Left kidney (tissue), 2 donors: ENCODE measurements around the gene GPATCH8. TPM values are rescaled to one million over a fixed set of nuclear protein-coding genes. Genes with fewer than 3 reads are reported as not detected.

Source experiments
- DNase-seq: peaks from one replicate; pipeline ENCODE4 v3.0.0-alpha.2; 2013
- polyA plus RNA-seq: library from polyadenylated mRNA; unstranded; fragments of 120-200 nt; gene quantifications from one replicate; pipeline ENCODE4 v1.2.1, GENCODE V29; 2013; ENCODE audit not compliant: insufficient read length

The GPATCH8 gene
- polyA plus RNA-seq, 1 donor, result 65.1 TPM

DNA sequence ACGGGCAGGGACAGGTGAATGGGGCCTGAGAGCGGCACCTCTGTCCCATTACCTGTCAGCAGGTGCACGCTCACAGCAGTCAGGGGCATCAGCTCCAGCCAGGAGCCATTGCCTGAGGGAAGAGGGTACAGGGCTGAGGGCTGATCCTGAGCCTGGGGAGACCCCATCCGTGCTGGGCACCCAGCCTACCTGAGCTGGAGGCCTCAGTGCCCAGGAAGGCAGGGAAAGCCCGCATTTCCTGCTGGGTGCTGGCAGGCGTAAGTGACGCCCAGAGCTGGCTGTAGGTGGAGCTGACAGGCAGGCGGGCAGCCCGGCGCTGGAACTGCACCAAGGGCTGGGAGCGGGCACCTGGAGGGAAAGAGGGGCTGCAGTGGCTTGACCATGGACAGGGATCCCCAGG is 147.0 kb downstream of the GPATCH8 start:
- no peak for DNase-seq

DNA sequence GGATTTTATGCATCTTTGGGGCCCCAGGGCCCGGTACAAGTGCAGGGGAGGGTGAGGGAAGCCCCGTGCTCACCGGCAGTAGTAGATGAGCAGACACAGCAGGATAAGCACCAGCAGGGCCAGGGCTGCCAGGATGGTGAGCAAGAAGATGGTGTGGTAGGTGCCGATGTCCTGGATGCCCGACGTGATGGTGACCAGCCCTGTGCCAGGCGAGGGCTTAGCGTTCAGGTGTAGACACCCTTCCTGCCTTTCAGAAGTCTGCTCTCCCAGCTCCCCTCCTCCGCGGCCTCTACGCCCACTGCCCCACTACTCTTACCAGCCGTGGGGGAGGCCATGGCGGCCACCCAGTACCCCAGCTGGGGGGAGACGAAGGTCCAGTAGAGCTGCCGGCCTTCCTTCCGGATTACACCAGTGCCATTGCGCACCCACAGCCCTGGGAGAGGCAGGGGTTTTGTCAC is 147.5 kb downstream of the GPATCH8 start:
- DNase-seq, result no peak

DNA sequence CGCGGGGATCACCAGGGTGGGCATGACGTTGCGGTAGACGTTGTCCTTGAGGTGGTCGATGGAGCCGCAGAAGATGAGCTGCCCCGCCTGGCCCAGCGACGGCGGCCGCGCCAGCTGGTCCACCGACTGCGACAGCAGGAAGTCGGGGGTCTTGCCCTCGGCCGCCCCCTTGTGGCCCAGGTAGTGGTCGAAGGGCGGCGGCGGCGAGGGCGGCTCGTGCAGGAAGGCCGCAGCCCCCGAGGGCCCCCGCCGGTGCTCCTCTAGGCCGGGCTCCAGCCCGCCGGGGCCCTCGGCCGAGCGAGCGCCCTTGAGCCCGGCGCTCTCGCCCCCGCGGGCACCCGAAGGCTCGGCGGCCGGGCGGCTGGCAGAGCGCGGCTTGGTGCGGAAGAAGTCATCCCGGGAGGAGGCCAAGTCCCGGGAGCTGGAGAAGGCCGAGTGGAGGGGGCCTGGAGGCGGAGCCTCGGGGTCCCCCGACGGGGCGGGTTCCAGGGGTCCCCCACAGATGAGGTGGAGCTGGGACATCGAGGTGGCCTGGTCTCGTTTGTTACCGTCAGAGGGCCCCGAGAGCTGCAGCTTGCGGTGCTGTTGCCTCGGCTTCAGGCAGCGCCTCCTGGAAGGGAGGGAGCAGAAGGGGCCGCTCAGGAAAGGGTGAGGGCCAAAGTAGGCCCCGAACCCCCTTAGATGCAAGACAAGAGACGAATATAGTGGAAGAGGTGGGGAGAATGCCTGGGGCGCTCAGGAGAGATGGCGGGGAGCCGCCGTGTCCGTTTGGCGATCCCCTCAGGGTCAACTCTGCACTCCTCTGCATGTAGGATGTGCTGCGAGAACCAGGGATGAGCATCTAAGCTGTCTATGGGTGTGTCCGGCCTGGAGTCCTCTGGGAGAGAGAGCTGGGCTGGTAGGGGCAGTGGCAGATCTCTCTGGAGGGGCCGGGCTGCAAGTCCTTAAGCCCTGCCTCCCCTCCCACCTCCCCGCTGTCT is 148.3 kb downstream of the GPATCH8 start:
- no peak for DNase-seq

DNA sequence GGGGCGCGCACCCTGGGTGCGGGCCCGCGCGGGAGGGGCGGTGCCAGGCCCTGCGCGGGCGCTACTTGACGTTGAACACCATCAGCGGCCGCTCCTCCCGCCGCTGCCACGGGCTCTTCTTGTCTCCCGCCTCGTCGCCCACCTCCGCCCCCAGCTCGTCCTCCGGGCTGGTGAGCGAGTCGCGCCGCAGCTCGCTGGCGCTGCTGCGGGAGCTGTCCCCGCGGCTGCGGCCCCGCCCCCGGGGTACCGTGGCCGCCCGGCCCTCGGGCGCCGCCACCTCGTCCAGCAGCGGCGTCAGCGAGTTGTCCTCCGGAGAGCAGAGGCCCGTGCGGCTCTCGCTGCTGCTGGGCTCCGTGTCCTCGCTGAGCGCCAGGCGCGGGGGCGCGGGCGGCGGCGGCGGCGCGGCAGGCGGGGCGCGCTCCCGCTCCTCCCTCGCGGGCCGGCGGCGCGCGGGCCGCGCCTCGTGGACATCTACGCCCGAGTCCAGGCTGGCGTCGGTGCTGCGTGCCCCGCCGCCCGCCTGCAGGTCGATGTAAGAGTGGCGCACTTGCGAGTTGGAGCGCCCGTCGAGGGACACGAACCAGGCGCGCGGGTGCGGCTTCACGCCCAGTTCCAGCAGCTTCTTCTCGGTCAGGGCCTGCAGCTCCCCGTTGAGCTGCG is 149.4 kb downstream of the GPATCH8 start:
- DNase-seq, result no peak

DNA sequence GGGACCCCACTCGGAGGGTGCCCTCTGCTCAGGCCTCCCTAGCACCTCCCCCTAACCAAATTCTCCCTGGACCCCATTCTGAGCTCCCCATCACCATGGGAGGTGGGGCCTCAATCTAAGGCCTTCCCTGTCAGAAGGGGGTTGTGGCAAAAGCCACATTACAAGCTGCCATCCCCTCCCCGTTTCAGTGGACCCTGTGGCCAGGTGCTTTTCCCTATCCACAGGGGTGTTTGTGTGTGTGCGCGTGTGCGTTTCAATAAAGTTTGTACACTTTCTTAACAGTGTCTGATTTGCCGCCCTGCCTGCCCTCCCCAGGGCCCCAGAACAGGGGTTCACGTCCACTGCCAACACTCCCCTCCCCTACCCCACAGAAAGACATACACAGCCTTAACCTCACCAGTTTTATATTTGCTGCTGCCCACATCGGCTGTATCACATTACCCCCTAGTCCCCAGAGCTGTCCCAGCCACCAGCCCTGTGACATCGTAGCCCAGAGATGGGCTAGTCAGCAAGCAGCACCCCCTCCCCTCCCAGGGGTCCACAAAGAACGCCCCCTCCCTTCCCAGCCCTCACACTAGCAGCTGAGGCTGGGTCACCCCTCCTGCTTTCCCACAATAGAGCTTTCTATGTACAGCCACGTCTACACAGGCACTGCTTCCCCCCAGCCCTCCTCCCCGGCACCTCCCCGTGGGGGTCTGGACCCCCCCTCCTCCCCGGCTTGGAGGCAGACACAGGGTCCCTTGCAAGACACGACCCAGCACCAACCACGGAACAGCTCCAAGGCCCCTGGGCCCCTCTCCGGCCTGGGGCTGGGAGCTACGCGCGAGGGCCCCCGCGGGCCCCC is 150.2 kb downstream of the GPATCH8 start:
- no peak for DNase-seq

DNA sequence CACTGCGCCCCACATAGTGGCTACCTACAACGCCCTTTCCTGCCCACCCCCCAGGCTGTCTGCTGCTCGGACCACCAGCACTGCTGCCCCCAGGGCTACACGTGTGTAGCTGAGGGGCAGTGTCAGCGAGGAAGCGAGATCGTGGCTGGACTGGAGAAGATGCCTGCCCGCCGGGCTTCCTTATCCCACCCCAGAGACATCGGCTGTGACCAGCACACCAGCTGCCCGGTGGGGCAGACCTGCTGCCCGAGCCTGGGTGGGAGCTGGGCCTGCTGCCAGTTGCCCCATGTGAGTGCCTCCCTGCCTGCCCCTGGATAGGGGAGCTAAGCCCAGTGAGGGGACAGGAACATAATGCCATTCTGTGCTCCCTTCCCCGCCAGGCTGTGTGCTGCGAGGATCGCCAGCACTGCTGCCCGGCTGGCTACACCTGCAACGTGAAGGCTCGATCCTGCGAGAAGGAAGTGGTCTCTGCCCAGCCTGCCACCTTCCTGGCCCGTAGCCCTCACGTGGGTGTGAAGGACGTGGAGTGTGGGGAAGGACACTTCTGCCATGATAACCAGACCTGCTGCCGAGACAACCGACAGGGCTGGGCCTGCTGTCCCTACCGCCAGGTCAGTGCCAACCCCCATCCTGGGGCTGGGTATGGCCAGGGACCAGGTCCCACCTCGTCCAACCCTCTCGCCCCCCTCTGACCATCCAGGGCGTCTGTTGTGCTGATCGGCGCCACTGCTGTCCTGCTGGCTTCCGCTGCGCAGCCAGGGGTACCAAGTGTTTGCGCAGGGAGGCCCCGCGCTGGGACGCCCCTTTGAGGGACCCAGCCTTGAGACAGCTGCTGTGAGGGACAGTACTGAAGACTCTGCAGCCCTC is 151.0 kb downstream of the GPATCH8 start:
- no peak for DNase-seq

DNA sequence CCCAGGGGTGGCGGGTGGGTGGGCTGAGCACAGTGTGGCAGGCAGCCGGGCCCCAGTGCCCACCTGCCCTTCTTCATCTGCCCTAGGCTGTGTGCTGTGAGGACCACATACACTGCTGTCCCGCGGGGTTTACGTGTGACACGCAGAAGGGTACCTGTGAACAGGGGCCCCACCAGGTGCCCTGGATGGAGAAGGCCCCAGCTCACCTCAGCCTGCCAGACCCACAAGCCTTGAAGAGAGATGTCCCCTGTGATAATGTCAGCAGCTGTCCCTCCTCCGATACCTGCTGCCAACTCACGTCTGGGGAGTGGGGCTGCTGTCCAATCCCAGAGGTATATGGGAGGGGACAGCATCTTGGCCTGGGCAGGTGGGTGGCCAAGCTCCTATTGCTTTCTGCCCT is 151.7 kb downstream of the GPATCH8 start:
- DNase-seq, result no peak

DNA sequence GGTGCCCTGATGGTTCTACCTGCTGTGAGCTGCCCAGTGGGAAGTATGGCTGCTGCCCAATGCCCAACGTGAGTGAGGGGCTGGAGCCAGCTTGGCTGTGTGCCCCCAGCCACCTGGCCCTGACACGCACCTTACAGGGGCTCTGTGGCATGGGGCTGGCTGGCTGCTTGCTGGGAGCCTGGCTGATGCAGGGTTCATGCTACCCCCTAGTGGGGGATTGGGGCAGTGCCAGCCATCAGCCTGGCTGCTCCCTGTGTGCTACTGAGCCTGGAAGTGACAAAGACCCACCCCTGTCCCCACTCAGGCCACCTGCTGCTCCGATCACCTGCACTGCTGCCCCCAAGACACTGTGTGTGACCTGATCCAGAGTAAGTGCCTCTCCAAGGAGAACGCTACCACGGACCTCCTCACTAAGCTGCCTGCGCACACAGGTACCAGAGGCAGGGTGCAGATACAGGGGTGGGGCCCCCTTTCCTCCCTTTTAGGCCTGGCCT is 152.4 kb downstream of the GPATCH8 start:
- DNase-seq, result no peak

DNA sequence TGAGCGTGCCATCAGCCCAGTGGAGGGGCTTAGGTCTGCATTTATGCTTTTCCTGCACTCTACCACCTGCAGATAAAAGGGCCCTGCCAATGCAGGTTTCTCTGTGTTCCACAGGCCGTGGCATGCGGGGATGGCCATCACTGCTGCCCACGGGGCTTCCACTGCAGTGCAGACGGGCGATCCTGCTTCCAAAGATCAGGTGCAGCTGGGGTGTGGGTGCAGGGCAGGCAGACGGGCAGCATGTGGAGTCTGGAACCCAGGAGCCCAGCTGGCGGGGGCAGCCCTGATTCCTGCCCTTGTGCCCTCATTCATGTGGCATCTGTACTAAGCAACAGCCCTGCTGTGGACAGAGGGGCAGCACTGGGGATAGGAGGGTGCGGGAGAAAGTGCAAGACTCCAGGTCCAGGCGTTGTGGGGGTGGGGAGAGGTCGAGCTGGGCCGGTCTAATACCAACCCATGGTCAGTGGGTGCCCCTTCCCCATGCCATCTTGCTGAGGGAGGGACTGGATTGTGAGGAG is 153.6 kb downstream of the GPATCH8 start:
- DNase-seq, result no peak

DNA sequence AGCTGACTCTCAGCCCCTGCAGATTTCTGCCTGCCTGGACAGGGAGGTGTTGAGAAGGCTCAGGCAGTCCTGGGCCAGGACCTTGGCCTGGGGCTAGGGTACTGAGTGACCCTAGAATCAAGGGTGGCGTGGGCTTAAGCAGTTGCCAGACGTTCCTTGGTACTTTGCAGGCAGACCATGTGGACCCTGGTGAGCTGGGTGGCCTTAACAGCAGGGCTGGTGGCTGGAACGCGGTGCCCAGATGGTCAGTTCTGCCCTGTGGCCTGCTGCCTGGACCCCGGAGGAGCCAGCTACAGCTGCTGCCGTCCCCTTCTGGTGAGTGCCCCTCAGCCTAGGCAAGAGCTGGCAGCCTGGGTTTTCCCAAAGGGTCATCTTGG is 154.2 kb downstream of the GPATCH8 start:
- no peak for DNase-seq

DNA sequence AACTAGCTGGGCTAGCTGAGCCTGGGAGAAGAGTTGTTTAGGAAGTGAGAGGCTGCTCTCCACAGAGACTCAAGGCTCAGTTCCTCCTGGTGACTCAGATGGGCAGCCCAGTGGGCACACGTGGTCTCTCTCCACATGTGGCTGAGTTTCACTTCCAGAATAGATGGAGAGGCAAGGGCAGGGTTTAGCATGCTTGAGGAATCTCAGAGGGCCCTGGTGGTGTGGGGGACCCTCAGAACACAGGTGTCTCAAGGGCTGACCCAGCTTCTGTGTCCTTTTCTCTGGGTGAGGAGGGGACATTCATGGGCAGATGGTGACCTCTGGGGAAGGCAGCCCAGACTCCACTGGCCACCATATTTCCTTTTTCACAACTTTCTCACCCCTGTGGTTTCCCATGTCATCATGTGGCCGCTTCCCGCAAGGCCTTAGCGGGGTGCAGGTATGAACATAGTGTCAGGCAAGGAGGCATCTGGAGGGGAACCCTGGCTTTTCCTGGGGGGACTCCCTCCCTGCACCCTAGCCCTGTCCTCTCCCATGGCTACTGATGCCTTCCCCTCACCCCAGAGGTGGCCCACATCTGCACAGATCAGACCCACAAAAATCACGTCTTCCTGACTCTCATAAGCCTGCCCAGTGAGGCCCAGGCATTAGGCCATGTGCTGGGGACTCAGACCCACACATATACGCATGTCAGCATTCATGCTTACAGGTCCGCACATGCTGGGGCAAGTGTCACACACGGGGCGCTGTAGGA is 154.8 kb downstream of the GPATCH8 start:
- DNase-seq, result no peak

Other genes with a start within 250 kb of the GPATCH8 start
- 5.9 TPM for gene SLC4A1, start 235.3 kb downstream of the GPATCH8 start, polyA plus RNA-seq
- gene RUNDC3A, start 194.8 kb downstream of the GPATCH8 start, polyA plus RNA-seq, result 1.8 TPM
- gene SLC25A39, start 178.6 kb downstream of the GPATCH8 start, polyA plus RNA-seq, result 85.4 TPM
- 236 TPM for gene GRN, start 158.1 kb downstream of the GPATCH8 start, polyA plus RNA-seq
- gene FAM171A2, start 139.6 kb downstream of the GPATCH8 start, polyA plus RNA-seq, result 28.2 TPM
- 4.4 TPM for gene ITGA2B, start 113.8 kb downstream of the GPATCH8 start, polyA plus RNA-seq
- gene FZD2, start 54.1 kb upstream of the GPATCH8 start, polyA plus RNA-seq, result 25.8 TPM
- 3.3 TPM for gene MEIOC, start 153.1 kb upstream of the GPATCH8 start, polyA plus RNA-seq
- 41.2 TPM for gene CCDC43, start 186.4 kb upstream of the GPATCH8 start, polyA plus RNA-seq
- 21.6 TPM for gene DBF4B, start 205.3 kb upstream of the GPATCH8 start, polyA plus RNA-seq